ENCODE measurements around the gene DNAJC16. TPM values are rescaled to one million over a fixed set of nuclear protein-coding genes. Genes with fewer than 3 reads are reported as not detected.
A peak's percentile ranks its signal among the peaks of the same experiment; 100 is the strongest.

The DNAJC16 gene
- total and polyA plus RNA-seq, 2 of the 13 experiments (the other 11 are each of a cell fraction or from before 2014, with no cell fraction given), result 11.4 to 15.4 TPM

DNA sequence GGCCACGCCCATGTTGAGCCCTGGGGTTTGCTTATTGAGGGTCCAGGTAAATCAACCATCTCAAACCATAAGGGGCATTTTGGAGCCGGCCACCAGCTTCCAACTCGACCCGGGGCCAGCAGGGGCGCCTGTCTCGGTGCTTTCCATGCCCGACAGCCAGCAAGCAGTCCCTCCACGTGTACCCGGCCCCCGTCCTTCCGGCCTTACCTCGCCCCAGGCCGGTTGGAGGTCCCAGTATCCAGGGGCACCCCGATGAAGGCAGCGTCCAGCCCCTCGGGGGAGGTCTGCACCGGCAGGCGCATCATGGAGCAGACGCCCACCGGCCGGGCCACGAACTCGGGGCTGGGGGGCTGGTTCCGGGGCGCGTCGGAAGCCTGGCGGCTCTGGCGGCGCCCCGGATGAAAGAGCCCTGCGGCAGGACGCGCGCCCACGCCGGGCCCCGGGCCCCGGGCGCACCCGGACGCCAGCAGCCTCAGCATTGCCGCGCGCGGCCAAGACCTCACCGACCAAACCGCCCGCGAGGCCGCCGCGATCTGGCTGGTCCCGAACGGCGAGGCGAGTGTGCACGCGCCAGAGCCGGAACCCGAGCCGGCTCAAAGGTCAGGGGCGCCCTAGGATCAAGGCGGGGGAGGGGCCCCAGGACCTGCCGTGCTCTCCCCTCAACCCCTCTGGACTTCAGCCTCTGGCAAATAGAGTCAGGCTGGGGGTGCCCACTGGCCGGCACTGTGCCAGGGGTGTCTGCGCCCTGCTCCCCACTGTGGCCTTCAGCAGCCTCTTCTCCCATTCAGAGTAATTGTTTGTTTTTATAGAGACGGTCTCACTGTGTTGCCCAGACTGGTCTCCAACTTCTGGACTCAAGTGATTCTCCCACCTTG lies 58.1 kb downstream of the DNAJC16 start, which contains the start of gene AGMAT:
Gene AGMAT (minus strand): TSS at position 563 of the 875 bp plus-strand sequence. CDS start 84 bp downstream, at position 479.
- POLR2A ChIA-PET, result interaction anchor here (0.7 to 2.7 kb wide), 12 partner anchors 8 to 151 kb away, joined by 3 to 24 read pairs (median 5); partner anchors contain the start of genes DDI2, DNAJC16 and SLC25A34
- DNase-seq (ENCODE audit: low spot score), result peak; percentile 91
- in situ Hi-C loops (cut with HindIII; ENCODE audit: extremely low pct_ligation_motif_present, low pct_unique_long_range_greater_than_20kb), result no loop called here
- 1% methylated on average over 25 of the region's 68 CpGs for WGBS (ENCODE audit: low lambda C conversion rate)
- no peaks in the 10 kb centered on the region for H3K27me3 ChIP-seq (ENCODE audit: control insufficient read depth in 1 of 2, insufficient read depth in 2 of 2, low read length in 2 of 2)
- H3K4me1 ChIP-seq (ENCODE audit: insufficient read depth, low read length), result peaks cover 47% of the 10 kb centered on the region
- peaks cover 24% of the 10 kb centered on the region for H3K79me2 ChIP-seq (ENCODE audit: insufficient read depth, low read length)
- no peaks in the 10 kb centered on the region for H3K9me3 ChIP-seq (ENCODE audit: low read length)
- CTCF ChIA-PET (ENCODE audit: low intra/inter-chr PET ratio, low total read pairs), result interaction anchor here (1.1 kb wide), 1 partner anchor 10 kb away, joined by 5 read pairs; no protein-coding TSS in a partner anchor
- H3K36me3 ChIP-seq (replicated peaks in 1 of 2; ENCODE audit: control insufficient read depth in 1 of 2, insufficient read depth in 2 of 2, low read length in 2 of 2), result peaks cover 8 to 10% of the 10 kb centered on the region in 2 experiments; a peak in 4 of 5 replicates
- peak within 1 kb of the TSS; percentile 99 for H3K9ac ChIP-seq (ENCODE audit: insufficient read depth, low read depth, low read length)
- peak within 1 kb of the TSS; percentile 100 for H3K27ac ChIP-seq (ENCODE audit: extremely low read length, insufficient read depth, low read length)
- H2AFZ ChIP-seq (ENCODE audit: low read length), result no peak within 1 kb of the TSS
- ATAC-seq, result peak; percentile 93
- BruUV-seq (replicated peaks), result TSS peak; percentile 71
- peak; percentile 23 for FAIRE-seq
- no peaks in the 10 kb centered on the region for H4K20me1 ChIP-seq (ENCODE audit: insufficient read depth, low read length)
- H3K4me3 ChIP-seq (replicated peaks in 1 of 3; ENCODE audit: insufficient read depth in 1 of 3, low read depth in 2 of 3, low read length in 3 of 3), result peak within 1 kb of the TSS; percentile 72 to 85 (median 84)
- H3K4me2 ChIP-seq (ENCODE audit: low read depth, low read length), result peak within 1 kb of the TSS; percentile 79
- intact Hi-C loops (cut with micrococcal nuclease; ENCODE audit: unreplicated experiment), result loop anchor here (5.0 kb wide), 1 partner anchor 43 kb away; no protein-coding TSS in a partner anchor
- TF ChIP-seq HCFC1 (IDR thresholded peaks at IDR 0.05; ENCODE audit: low read depth, low read length), result no peak
- TF ChIP-seq, protein P1, sequence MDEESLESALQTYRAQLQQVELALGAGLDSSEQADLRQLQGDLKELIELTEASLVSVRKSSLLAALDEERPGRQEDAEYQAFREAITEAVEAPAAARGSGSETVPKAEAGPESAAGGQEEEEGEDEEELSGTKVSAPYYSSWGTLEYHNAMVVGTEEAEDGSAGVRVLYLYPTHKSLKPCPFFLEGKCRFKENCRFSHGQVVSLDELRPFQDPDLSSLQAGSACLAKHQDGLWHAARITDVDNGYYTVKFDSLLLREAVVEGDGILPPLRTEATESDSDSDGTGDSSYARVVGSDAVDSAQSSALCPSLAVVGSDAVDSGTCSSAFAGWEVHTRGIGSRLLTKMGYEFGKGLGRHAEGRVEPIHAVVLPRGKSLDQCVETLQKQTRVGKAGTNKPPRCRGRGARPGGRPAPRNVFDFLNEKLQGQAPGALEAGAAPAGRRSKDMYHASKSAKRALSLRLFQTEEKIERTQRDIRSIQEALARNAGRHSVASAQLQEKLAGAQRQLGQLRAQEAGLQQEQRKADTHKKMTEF (CRISPR knock-in tag; IDR thresholded peaks at IDR 0.05), result peak; percentile 95
- peak; percentile 87 for TF ChIP-seq MEIS2 (CRISPR knock-in tag; IDR thresholded peaks at IDR 0.05)
- no peak for TF ChIP-seq ZNF660 (CRISPR knock-in tag; IDR thresholded peaks at IDR 0.05; ENCODE audit: borderline replicate concordance, low read depth)
- peak; percentile 35; the same call in 1 of the 2 replicates for TF ChIP-seq ZNF670 (CRISPR knock-in tag; IDR thresholded peaks at IDR 0.05; ENCODE audit: borderline replicate concordance)
- TF ChIP-seq ZNF230 (CRISPR knock-in tag; IDR thresholded peaks at IDR 0.05), result no peak; the same call in 1 of the 2 replicates
- 0 out of 2 replicates have a peak, but pooled peaks have one; percentile 11 for TF ChIP-seq KDM1A (CRISPR knock-in tag; IDR thresholded peaks at IDR 0.05)
- TF ChIP-seq SKI (IDR thresholded peaks at IDR 0.05; ENCODE audit: partially characterized antibody), result peak; percentile 94
- TF ChIP-seq AKAP8 (CRISPR knock-in tag; IDR thresholded peaks at IDR 0.05), result peak; percentile 67; the same call in 1 of the 2 replicates
- TF ChIP-seq MAZ (IDR thresholded peaks at IDR 0.05; ENCODE audit: borderline replicate concordance, low read depth, low read length), result peak; percentile 86
- TF ChIP-seq MAZ (CRISPR knock-in tag; IDR thresholded peaks at IDR 0.05; ENCODE audit: low read depth), result peak; percentile 95
- TF ChIP-seq GLI4 (CRISPR knock-in tag; IDR thresholded peaks at IDR 0.05; ENCODE audit: borderline replicate concordance), result no peak
- TF ChIP-seq ZNF839 (CRISPR knock-in tag; IDR thresholded peaks at IDR 0.05; ENCODE audit: borderline replicate concordance), result no peak
- TF ChIP-seq, protein P2, sequence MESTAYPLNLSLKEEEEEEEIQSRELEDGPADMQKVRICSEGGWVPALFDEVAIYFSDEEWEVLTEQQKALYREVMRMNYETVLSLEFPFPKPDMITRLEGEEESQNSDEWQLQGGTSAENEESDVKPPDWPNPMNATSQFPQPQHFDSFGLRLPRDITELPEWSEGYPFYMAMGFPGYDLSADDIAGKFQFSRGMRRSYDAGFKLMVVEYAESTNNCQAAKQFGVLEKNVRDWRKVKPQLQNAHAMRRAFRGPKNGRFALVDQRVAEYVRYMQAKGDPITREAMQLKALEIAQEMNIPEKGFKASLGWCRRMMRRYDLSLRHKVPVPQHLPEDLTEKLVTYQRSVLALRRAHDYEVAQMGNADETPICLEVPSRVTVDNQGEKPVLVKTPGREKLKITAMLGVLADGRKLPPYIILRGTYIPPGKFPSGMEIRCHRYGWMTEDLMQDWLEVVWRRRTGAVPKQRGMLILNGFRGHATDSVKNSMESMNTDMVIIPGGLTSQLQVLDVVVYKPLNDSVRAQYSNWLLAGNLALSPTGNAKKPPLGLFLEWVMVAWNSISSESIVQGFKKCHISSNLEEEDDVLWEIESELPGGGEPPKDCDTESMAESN (CRISPR knock-in tag; conservative IDR thresholded peaks at IDR 0.05), result peak; percentile 98
- TF ChIP-seq MAX (IDR thresholded peaks at IDR 0.05), result peak; percentile 92
- no peak for TF ChIP-seq ZNF333 (CRISPR knock-in tag; IDR thresholded peaks at IDR 0.05; ENCODE audit: borderline replicate concordance)
- peak; percentile 73 for TF ChIP-seq FOXA3 (CRISPR knock-in tag; IDR thresholded peaks at IDR 0.05)
- TF ChIP-seq NONO (IDR thresholded peaks at IDR 0.05), result no peak
- TF ChIP-seq NONO (CRISPR knock-in tag; conservative IDR thresholded peaks at IDR 0.05), result peak; percentile 88; the same call in 1 of the 2 replicates
- TF ChIP-seq HMGA1 (CRISPR knock-in tag; conservative IDR thresholded peaks at IDR 0.05), result no peak
- TF ChIP-seq KDM6A (CRISPR knock-in tag; IDR thresholded peaks at IDR 0.05; ENCODE audit: low read depth), result peak; percentile 99
- peak; percentile 43; the same call in 1 of the 2 replicates for TF ChIP-seq FOXK1 (CRISPR knock-in tag; IDR thresholded peaks at IDR 0.05; ENCODE audit: borderline replicate concordance, low read depth)

All from HepG2 (cell line).